Metanephros (tissue), 2 donors: ENCODE data around the gene CCDC107. TPM values are rescaled to one million over a fixed set of nuclear protein-coding genes. Genes with fewer than 3 reads are reported as not detected.

Experiments used
- small RNA-seq: library from RNA; depleted of rRNA; stranded (forward); fragments of <200 nt; gene quantifications from one replicate; pipeline ENCODE3, GENCODE V24; 2014; ENCODE audit warnings: low replicate concordance
- total RNA-seq: library from RNA; depleted of rRNA; stranded (reverse); fragments of >200 nt; gene quantifications from one replicate; pipeline ENCODE4 v1.2.3, GENCODE V29; 2014

CCDC107 gene
- 18.1 TPM for total RNA-seq

GRCh38 chr9:35658137-35658967, at the start of gene CCDC107:
TSS of gene CCDC107 (plus strand) at chr9:35658292. CDS start at chr9:35658380, 88 bp downstream.

GRCh38 chr9:35618325-35618727, 39.8 kb upstream of the CCDC107 start, which contains the start of gene CD72:
TSS of gene CD72 (minus strand) at chr9:35618413. CDS start at chr9:35618303, 110 bp downstream.

GRCh38 chr9:35650341-35651158, 7.5 kb upstream of the CCDC107 start, which contains the start of gene SIT1:
TSS of gene SIT1 (minus strand) at chr9:35650931. CDS start at chr9:35650853, 78 bp downstream.

GRCh38 chr9:35657546-35658136, 451 bp upstream of the CCDC107 start, which contains the start of gene RMRP:
TSS of gene RMRP (minus strand) at chr9:35658019.

GRCh38 chr9:35664531-35665470, 6.7 kb downstream of the CCDC107 start, which contains the start of gene ARHGEF39:
TSS of gene ARHGEF39 (minus strand) at chr9:35665195. CDS start at chr9:35665169, 26 bp downstream.

GRCh38 chr9:35673132-35674024, 15.3 kb downstream of the CCDC107 start, which contains the start of gene CA9:
TSS of gene CA9 (plus strand) at chr9:35673928. CDS start at chr9:35673960, 32 bp downstream.

GRCh38 chr9:35689542-35690293, 31.6 kb downstream of the CCDC107 start, which contains the start of gene TPM2:
TSS of gene TPM2 (minus strand) at chr9:35689925. CDS start at chr9:35689817, 108 bp downstream.

Small RNA genes within 50 kb of the gene (small RNA-seq; reads per million reads assigned to genes)
- gene RMRP (not detected), gene RN7SL22P (not detected)

Other genes starting within 250 kb of the CCDC107 start
- 30.4 TPM for gene RUSC2, start 168.2 kb upstream of the CCDC107 start, total RNA-seq
- gene TESK1, start 53.0 kb upstream of the CCDC107 start, total RNA-seq = 16.7 TPM
- 3.3 TPM for gene CD72, start 39.9 kb upstream of the CCDC107 start, total RNA-seq
- 0.41 TPM for gene SIT1, start 7.4 kb upstream of the CCDC107 start, total RNA-seq
- gene RMRP, start 273 bp upstream of the CCDC107 start, total RNA-seq = 36,863 TPM
- gene ARHGEF39, start 6.9 kb downstream of the CCDC107 start, total RNA-seq = 2.9 TPM
- gene CA9, start 15.6 kb downstream of the CCDC107 start, total RNA-seq = 0.70 TPM
- gene TPM2, start 31.6 kb downstream of the CCDC107 start, total RNA-seq = 665 TPM
- 254 TPM for gene TLN1, start 73.9 kb downstream of the CCDC107 start, total RNA-seq
- gene CREB3, start 74.4 kb downstream of the CCDC107 start, total RNA-seq = 25.6 TPM
- 56.9 TPM for gene GBA2, start 90.9 kb downstream of the CCDC107 start, total RNA-seq
- 17.8 TPM for gene RGP1, start 91.0 kb downstream of the CCDC107 start, total RNA-seq
- not detected for gene MSMP, start 96.0 kb downstream of the CCDC107 start, total RNA-seq
- gene NPR2, start 133.3 kb downstream of the CCDC107 start, total RNA-seq = 15.1 TPM
- gene SPAG8, start 154.0 kb downstream of the CCDC107 start, total RNA-seq = 2.6 TPM
- gene HINT2, start 156.8 kb downstream of the CCDC107 start, total RNA-seq = 28.6 TPM
- gene FAM221B, start 170.4 kb downstream of the CCDC107 start, total RNA-seq = not detected
- gene TMEM8B, start 170.9 kb downstream of the CCDC107 start, total RNA-seq = 18.6 TPM
- gene OR13J1, start 212.1 kb downstream of the CCDC107 start, total RNA-seq = not detected
- not detected for gene HRCT1, start 247.9 kb downstream of the CCDC107 start, total RNA-seq